ENCODE data around the gene CHRDL2.
A peak's percentile ranks its signal among the peaks of the same experiment; 100 is the strongest.

Gene CHRDL2

GRCh38 chr11:74754507-74755252 lies 23.5 kb upstream of the CHRDL2 start:
- TF ChIP-seq POLR2AphosphoS5 (IDR thresholded peaks at IDR 0.05; ENCODE audit: low read depth, low read length): no peak
- TF ChIP-seq REST (IDR thresholded peaks at IDR 0.05; ENCODE audit: insufficient read depth in 1 of 2, low read depth in 2 of 2, low read length in 2 of 2): no peak
- TF ChIP-seq FOXP2 (optimal IDR thresholded peaks at IDR 0.05; ENCODE audit: borderline replicate concordance, extremely low read depth, extremely low read length, insufficient read depth): no peak
- TF ChIP-seq SIN3A (IDR thresholded peaks at IDR 0.05; ENCODE audit: borderline replicate concordance, insufficient read depth, low read length): no peak
- TF ChIP-seq TAF1 (IDR thresholded peaks at IDR 0.05; ENCODE audit: borderline replicate concordance, insufficient read depth, low read length): no peak

- TF ChIP-seq POLR2AphosphoS5 (IDR thresholded peaks at IDR 0.05; ENCODE audit: low read depth, low read length): no peak
- no peak for TF ChIP-seq REST (IDR thresholded peaks at IDR 0.05; ENCODE audit: insufficient read depth in 1 of 2, low read depth in 2 of 2, low read length in 2 of 2)
- no peak for TF ChIP-seq FOXP2 (optimal IDR thresholded peaks at IDR 0.05; ENCODE audit: borderline replicate concordance, extremely low read depth, extremely low read length, insufficient read depth)
- no peak for TF ChIP-seq SIN3A (IDR thresholded peaks at IDR 0.05; ENCODE audit: borderline replicate concordance, insufficient read depth, low read length)
- TF ChIP-seq TAF1 (IDR thresholded peaks at IDR 0.05; ENCODE audit: borderline replicate concordance, insufficient read depth, low read length): no peak
These were observed 20.1 kb upstream of the CHRDL2 start for GRCh38 chr11:74751303-74751702.

GRCh38 chr11:74749965-74750296 lies 18.7 kb upstream of the CHRDL2 start:
- no peak for TF ChIP-seq FOXP2 (optimal IDR thresholded peaks at IDR 0.05; ENCODE audit: borderline replicate concordance, extremely low read depth, extremely low read length, insufficient read depth)
- TF ChIP-seq REST (IDR thresholded peaks at IDR 0.05; ENCODE audit: insufficient read depth in 1 of 2, low read depth in 2 of 2, low read length in 2 of 2): no peak
- TF ChIP-seq SIN3A (IDR thresholded peaks at IDR 0.05; ENCODE audit: borderline replicate concordance, insufficient read depth, low read length): no peak
- no peak for TF ChIP-seq TAF1 (IDR thresholded peaks at IDR 0.05; ENCODE audit: borderline replicate concordance, insufficient read depth, low read length)
- TF ChIP-seq POLR2AphosphoS5 (IDR thresholded peaks at IDR 0.05; ENCODE audit: low read depth, low read length): no peak

GRCh38 chr11:74749127-74749964 lies 18.1 kb upstream of the CHRDL2 start:
- TF ChIP-seq REST (IDR thresholded peaks at IDR 0.05; ENCODE audit: insufficient read depth in 1 of 2, low read depth in 2 of 2, low read length in 2 of 2) (no peak), SIN3A (IDR thresholded peaks at IDR 0.05; ENCODE audit: borderline replicate concordance, insufficient read depth, low read length) (0 out of 2 replicates have a peak, but pooled peaks have one; percentile 43)

Data from PFSK-1 (cell line).